Keratinocyte (primary cell): ENCODE results near the gene FBXO10.

Experiments used
- CTCF ChIP-seq, 3 experiments: IDR thresholded peaks in 1 of 3; conservative IDR thresholded peaks in 1 of 3; optimal IDR thresholded peaks in 1 of 3; 2 replicates in 2 of 3; 3 replicates in 1 of 3; pipeline versions ENCODE3 to v1.5.1; 2011; ENCODE audit warnings: low read length in 3 of 3, mild to moderate bottlenecking in 3 of 3, moderate library complexity in 2 of 3, control low read depth in 1 of 3, inconsistent platforms in 1 of 3; ENCODE audit not compliant: insufficient read depth in 2 of 3; ENCODE audit errors: extremely low read depth in 1 of 3
- EZH2 ChIP-seq: IDR thresholded peaks from one replicate; pipeline ENCODE4 v1.6.1; 2012; ENCODE audit warnings: inconsistent platforms, mild to moderate bottlenecking, low read length, moderate library complexity

GRCh38 chr9:37503736-37504135, 72.4 kb downstream of the FBXO10 start:
- no peak for TF ChIP-seq CTCF (optimal IDR thresholded peaks at IDR 0.05 in 1 of 3, IDR thresholded peaks at IDR 0.05 in 1 of 3, conservative IDR thresholded peaks at IDR 0.05 in 1 of 3; ENCODE audit: extremely low read depth in 1 of 3, insufficient read depth in 2 of 3, low read length in 3 of 3)
- no peak for TF ChIP-seq EZH2
